SJCRH30 (cell line): Measurements from ENCODE around the gene WDR49. TPM values are rescaled to one million over a fixed set of nuclear protein-coding genes. Genes with fewer than 3 reads are reported as not detected.

Experiments
- DNase-seq, 2 experiments: peaks; one replicate each; pipeline ENCODE4 v3.0.0-alpha.2; 2015 to 2020
- H3K27ac ChIP-seq: fragments of 250-450 bp; sonication (Bioruptor Pico); 2 replicates; pipeline ENCODE4 v1.5.1; 2020; ENCODE audit warnings: mild to moderate bottlenecking, moderate library complexity
- H3K27me3 ChIP-seq: fragments of 250-450 bp; sonication (Bioruptor Pico); 2 replicates; pipeline ENCODE4 v1.5.1; 2020; ENCODE audit warnings: mild to moderate bottlenecking, moderate library complexity
- H3K36me3 ChIP-seq: fragments of 250-450 bp; sonication (Bioruptor Pico); 2 replicates; pipeline ENCODE4 v1.5.1; 2020; ENCODE audit warnings: mild to moderate bottlenecking, moderate library complexity
- H3K4me1 ChIP-seq: fragments of 250-450 bp; sonication (Bioruptor Pico); 2 replicates; pipeline ENCODE4 v1.5.1; 2020; ENCODE audit warnings: mild to moderate bottlenecking, moderate library complexity
- H3K4me3 ChIP-seq: fragments of 250-450 bp; sonication (Bioruptor Pico); 2 replicates; pipeline ENCODE4 v1.5.1; 2020; ENCODE audit warnings: mild to moderate bottlenecking, moderate library complexity
- H3K9me3 ChIP-seq: fragments of 250-450 bp; sonication (Bioruptor Pico); replicated peaks from 2 replicates; pipeline ENCODE4 v1.5.1; 2020; ENCODE audit warnings: mild to moderate bottlenecking, moderate library complexity
- total RNA-seq: library from RNA; depleted of rRNA; stranded (reverse); fragments of >200 nt; shearing (Covaris generic); gene quantifications from 2 replicates; pipeline ENCODE4 v1.2.3, GENCODE V29; 2014; rRNA removed

The WDR49 gene
- total RNA-seq, 1 experiment from 2014 or later, result not detected

- Histone ChIP-seq H3K27ac (no peak overlapping the region), H3K27me3 (no peaks in the 10 kb centered on the region), H3K4me1 (no peaks in the 10 kb centered on the region), H3K4me3 (no peak overlapping the region), H3K9me3 (no peaks in the 10 kb centered on the region), H3K36me3 (no peaks in the 10 kb centered on the region)
- no peak for DNase-seq
Observed at GRCh38 chr3:167441256-167441655, 212.5 kb downstream of the WDR49 start.

- H3K36me3 ChIP-seq, result no peaks in the 10 kb centered on the region
- no peaks in the 10 kb centered on the region for H3K9me3 ChIP-seq
- no peak overlapping the region for H3K4me3 ChIP-seq
- no peak for DNase-seq
- H3K4me1 ChIP-seq, result no peaks in the 10 kb centered on the region
- no peaks in the 10 kb centered on the region for H3K27me3 ChIP-seq
- no peak overlapping the region for H3K27ac ChIP-seq
Observed at GRCh38 chr3:167437428-167438139, 216.2 kb downstream of the WDR49 start.

Other genes starting within 250 kb of the WDR49 start
- gene SERPINI2, start 179.9 kb downstream of the WDR49 start, total RNA-seq, result not detected in 2 replicates
- 49.7 and 55.4 TPM in 2 replicates for gene PDCD10, start 81.0 kb upstream of the WDR49 start, total RNA-seq
- gene SERPINI1, start 81.8 kb upstream of the WDR49 start, total RNA-seq, result 0.23 and 0.40 TPM in 2 replicates